GM12878 (cell line): ENCODE measurements around the gene PIGQ. TPM values are rescaled to one million over a fixed set of nuclear protein-coding genes. Genes with fewer than 3 reads are reported as not detected.

Experiments
- ATAC-seq: fragments of 200-7000 bp; cut with Tn5 transposase; 3 replicates; pipeline ENCODE4 v1.9.1; 2020; ENCODE audit warnings: mild to moderate bottlenecking, moderate library complexity
- BruUV-seq: library from RNA; stranded (reverse); fragments of 400-500 nt; replicated peaks from 2 replicates; lab custom pipeline; 2021; lab: Mats Ljungman, UMichigan
- CTCF ChIA-PET: fragments of 300-600 bp; sonication (Branson Sonifier 250); formaldehyde crosslinking; extraction: SDS; loops from one replicate; lab custom pipeline; 2021; ENCODE audit warnings: inconsistent platforms; lab: Yijun Ruan, JAX
- POLR2A ChIA-PET: fragments of 350-600 bp; formaldehyde crosslinking; extraction: SDS; loops from one replicate; lab custom pipeline; 2021; ENCODE audit warnings: inconsistent platforms; lab: Charles Lee
- RAD21 ChIA-PET: fragments of 300-600 bp; sonication (Branson Sonifier 250); formaldehyde crosslinking; loops from one replicate; lab custom pipeline; 2023; ENCODE audit warnings: antibody characterized with exemption; ENCODE audit not compliant: unreplicated experiment; lab: Charles Lee
- SMC1A ChIA-PET: fragments of 300-600 bp; sonication (Branson Sonifier 250); formaldehyde crosslinking; loops from one replicate; lab custom pipeline; 2023; ENCODE audit not compliant: unreplicated experiment, uncharacterized antibody; lab: Charles Lee
- DNase-seq: peaks from one replicate; pipeline ENCODE4 v3.0.0-alpha.2; 2011; ENCODE audit warnings: low read depth, low spot score
- FAIRE-seq: peaks from 3 replicates; lab custom pipeline; 2011; peaks lifted over from hg19 to GRCh38; lab: Jason Lieb, UNC
- H2AFZ ChIP-seq: 2 replicates; pipeline ENCODE4 v1.6.0; 2011; ENCODE audit warnings: low read depth, low read length, control low read depth; ENCODE audit not compliant: control insufficient read depth
- H3K27ac ChIP-seq: 2 replicates; pipeline ENCODE4 v1.5.1; 2011; ENCODE audit warnings: control low read depth; ENCODE audit not compliant: control insufficient read depth, insufficient read depth
- H3K27me3 ChIP-seq, 2 experiments: replicated peaks in 1 of 2; 2 replicates each; pipeline versions ENCODE4 v1.6.0 to v1.6.1; 2011; ENCODE audit warnings: low read length in 1 of 2; ENCODE audit not compliant: control insufficient read depth in 2 of 2, insufficient read depth in 2 of 2
- H3K36me3 ChIP-seq, 2 experiments: 2 replicates each; pipeline ENCODE4 v1.5.1; 2011; ENCODE audit warnings: low read length in 1 of 2; ENCODE audit not compliant: control insufficient read depth in 2 of 2, insufficient read depth in 2 of 2
- H3K4me1 ChIP-seq: 2 replicates; pipeline ENCODE4 v1.6.1; 2011; ENCODE audit warnings: mild to moderate bottlenecking, low read length, moderate library complexity, mixed read lengths; ENCODE audit not compliant: control insufficient read depth, insufficient read depth
- H3K4me2 ChIP-seq: 2 replicates; pipeline ENCODE4 v1.6.0; 2011; ENCODE audit warnings: control low read depth; ENCODE audit not compliant: control insufficient read depth, insufficient read depth
- H3K4me3 ChIP-seq: fragments of 200-600 bp; sonication (generic); 2 replicates; pipeline ENCODE4 v1.5.1; 2016
- H3K79me2 ChIP-seq: 2 replicates; pipeline ENCODE4 v1.6.0; 2011; ENCODE audit warnings: low read length; ENCODE audit not compliant: control insufficient read depth, insufficient read depth
- H3K9ac ChIP-seq: 2 replicates; pipeline ENCODE4 v1.8.0; 2011; ENCODE audit warnings: low read length, control low read depth, mixed read lengths; ENCODE audit not compliant: control insufficient read depth, insufficient read depth
- H3K9me3 ChIP-seq: replicated peaks from 3 replicates; pipeline ENCODE4 v1.5.1; 2011; ENCODE audit warnings: mild to moderate bottlenecking, low read length; ENCODE audit not compliant: control insufficient read depth, insufficient read depth
- H4K20me1 ChIP-seq: 2 replicates; pipeline ENCODE4 v1.6.0; 2011; ENCODE audit not compliant: control insufficient read depth, insufficient read depth
- BACH1 ChIP-seq: fragments of 450-650 bp; IDR thresholded peaks from 2 replicates; pipeline ENCODE4 v1.6.1; 2017; ENCODE audit warnings: mild to moderate bottlenecking, borderline replicate concordance
- BRCA1 ChIP-seq: IDR thresholded peaks from 2 replicates; pipeline ENCODE4 v1.6.1; 2011; ENCODE audit warnings: low read depth, low read length, improper control_type of control experiment
- CHD4 ChIP-seq: fragments of 200-600 bp; sonication (generic); IDR thresholded peaks from 2 replicates; pipeline ENCODE4 v1.6.1; 2016; ENCODE audit warnings: mild to moderate bottlenecking
- ELK1 ChIP-seq: IDR thresholded peaks from 2 replicates; pipeline ENCODE4 v1.6.1; 2012; ENCODE audit warnings: low read depth, low read length, improper control_type of control experiment
- GABPA ChIP-seq: IDR thresholded peaks from 2 replicates; pipeline ENCODE4 v1.6.1; 2014; ENCODE audit warnings: antibody characterized with exemption, low read depth, mild to moderate bottlenecking, inconsistent platforms
- MTA2 ChIP-seq: fragments of 450-650 bp; IDR thresholded peaks from 2 replicates; pipeline ENCODE4 v1.6.1; 2016; ENCODE audit warnings: low read depth, mild to moderate bottlenecking, moderate library complexity
- NR2C1 ChIP-seq: fragments of 450-650 bp; IDR thresholded peaks from 2 replicates; pipeline ENCODE4 v1.6.1; 2017; ENCODE audit warnings: antibody characterized with exemption, mild to moderate bottlenecking, moderate library complexity
- POU2F2 ChIP-seq: IDR thresholded peaks from 3 replicates; pipeline ENCODE4 v1.6.1; 2011; ENCODE audit warnings: low read depth, mild to moderate bottlenecking, low read length, borderline replicate concordance
- RELB ChIP-seq: fragments of 450-650 bp; IDR thresholded peaks from 2 replicates; pipeline ENCODE4 v1.6.1; 2017; ENCODE audit warnings: low read depth, mild to moderate bottlenecking, moderate library complexity
- SP1 ChIP-seq: IDR thresholded peaks from one replicate; pipeline ENCODE4 v1.6.1; 2011; ENCODE audit warnings: low read depth, low read length
- SREBF1 ChIP-seq: IDR thresholded peaks from 2 replicates; pipeline ENCODE4 v1.6.1; 2012; ENCODE audit warnings: mild to moderate bottlenecking, low read length
- TCF7 ChIP-seq: IDR thresholded peaks from 2 replicates; pipeline ENCODE4 v1.6.1; 2014; ENCODE audit warnings: antibody characterized with exemption, borderline replicate concordance
- YY1 ChIP-seq: IDR thresholded peaks from 2 replicates; pipeline ENCODE4 v1.6.1; 2011; ENCODE audit warnings: low read depth, mild to moderate bottlenecking, low read length
- ZNF687 ChIP-seq: fragments of 450-650 bp; IDR thresholded peaks from 2 replicates; pipeline ENCODE4 v1.6.1; 2017; ENCODE audit warnings: mild to moderate bottlenecking, moderate library complexity
- WGBS: methylation state at CpG from one replicate; pipeline ENCODE4 v1.1.6; 2016; ENCODE audit warnings: low lambda C conversion rate; ENCODE audit not compliant: insufficient replicate concordance, insufficient coverage; ENCODE audit errors: missing lambda C conversion rate; 5-methylcytosine and 5-hydroxymethylcytosine counted together
- in situ Hi-C: fragments of 300-500 bp; cut with MboI; formaldehyde crosslinking; loops from 9 replicates; pipeline ENCODE4 v1.14.3; 2018; ENCODE audit warnings: mixed read lengths
- intact Hi-C: fragments of 100-400 bp; cut with micrococcal nuclease; formaldehyde crosslinking; loops from one replicate; pipeline ENCODE4 v1.14.2; 2022; ENCODE audit not compliant: unreplicated experiment
- polyA plus RNA-seq, 11 experiments: library from polyadenylated mRNA; depleted of rRNA in 4 of 11; unstranded in 6 of 11; stranded (reverse) in 5 of 11; fragments of >200 nt; fragmentation: Nextera tagmentation in 4 of 11; fragmentation: Illumina TruSeq in 1 of 11; extraction: Ambion mirVana in 4 of 11; extraction: Trizol in 1 of 11; gene quantifications; 1 replicate in 1 of 11; 2 replicates in 10 of 11; pipeline versions ENCODE4 v1.2.1 to v1.2.3, GENCODE V29; 2011 to 2016; ENCODE audit warnings: inconsistent platforms in 2 of 11, missing spikeins in 2 of 11, low read depth in 1 of 11
- total RNA-seq, 4 experiments: library from RNA; depleted of rRNA in 3 of 4; stranded (reverse); fragments of >200 nt in 3 of 4; fragmentation: Illumina TruSeq in 1 of 4; extraction: Trizol in 1 of 4; gene quantifications; 2 replicates each; pipeline versions ENCODE4 v1.2.1 to v1.2.3, GENCODE V29; 2013 to 2021

PIGQ gene
- total and polyA plus RNA-seq, 10 of the 15 experiments (the other 5 are each of a cell fraction or from before 2014, with no cell fraction given): 1.8 to 31.3 (median 17.5) TPM; not detected in 1

- peak; percentile 50; the same call in 1 of the 2 replicates for TF ChIP-seq RELB
- TF ChIP-seq SREBF1: peak; percentile 55; the same call in 1 of the 2 replicates
- peak; percentile 41; the same call in 1 of the 2 replicates for TF ChIP-seq NR2C1
- TF ChIP-seq BRCA1: no peak
- peak; percentile 94 for TF ChIP-seq SP1
- TF ChIP-seq YY1: 0 out of 2 replicates have a peak, but pooled peaks have one; percentile 31
- TF ChIP-seq POU2F2: 0 out of 3 replicates have a peak, but pooled peaks have one; percentile 35
- 0 out of 2 replicates have a peak, but pooled peaks have one; percentile 31 for TF ChIP-seq ELK1
- no peak for TF ChIP-seq GABPA
- TF ChIP-seq, all 136 proteins: peak for 31
These were observed 20.0 kb downstream of the PIGQ start, which contains the start of gene RAB40C (continued) for GRCh38 chr16:589658-590187.

- Histone ChIP-seq H3K4me1 (peaks cover 15% of the 10 kb centered on the region), H3K36me3 (no peaks in the 10 kb centered on the region), H2AFZ (peak overlapping the region; percentile 57), H3K27me3 (no peaks in the 10 kb centered on the region), H3K4me3 (peak overlapping the region; percentile 86), H3K9ac (peak overlapping the region; percentile 87), H3K79me2 (peaks cover 28% of the 10 kb centered on the region), H3K9me3 (no peaks in the 10 kb centered on the region), H3K27ac (peak overlapping the region; percentile 25; the same call in 1 of the 2 replicates), H3K4me2 (peak overlapping the region; percentile 96), H4K20me1 (no peaks in the 10 kb centered on the region)
- CTCF ChIA-PET: interaction anchor here (0.6 kb wide), 1 partner anchor 105 kb away, joined by 3 read pairs; no protein-coding TSS in a partner anchor
- SMC1A ChIA-PET: no interaction called here
- in situ Hi-C loops (no loop called here), intact Hi-C loops (no loop called here)
- no TSS peak for BruUV-seq
- WGBS: 2% methylated on average over 39 of the region's 71 CpGs
- RAD21 ChIA-PET: no interaction called here
- DNase-seq (no peak), FAIRE-seq (no peak), ATAC-seq (no peak)
- POLR2A ChIA-PET: no interaction called here
- peak; percentile 49; the same call in 1 of the 2 replicates for TF ChIP-seq BACH1
- no peak for TF ChIP-seq MTA2
- no peak for TF ChIP-seq CHD4
- no peak for TF ChIP-seq TCF7
- TF ChIP-seq ZNF687: 0 out of 2 replicates have a peak, but pooled peaks have one; percentile 22
These were observed 20.5 kb downstream of the PIGQ start for GRCh38 chr16:590188-590814.
